Fibroblast of peridontal ligament (primary cell): ENCODE data around the gene RPTOR.
"Not testable (repeated sequence)": the region's sequence is repeated elsewhere in the genome, so short reads cannot be mapped to it uniquely, and the experiment has no call there.

Source experiments
- DNase-seq: peaks from one replicate; pipeline ENCODE4 v3.0.0-alpha.2; 2010; ENCODE audit errors: extremely low read depth

Gene RPTOR

DNA sequence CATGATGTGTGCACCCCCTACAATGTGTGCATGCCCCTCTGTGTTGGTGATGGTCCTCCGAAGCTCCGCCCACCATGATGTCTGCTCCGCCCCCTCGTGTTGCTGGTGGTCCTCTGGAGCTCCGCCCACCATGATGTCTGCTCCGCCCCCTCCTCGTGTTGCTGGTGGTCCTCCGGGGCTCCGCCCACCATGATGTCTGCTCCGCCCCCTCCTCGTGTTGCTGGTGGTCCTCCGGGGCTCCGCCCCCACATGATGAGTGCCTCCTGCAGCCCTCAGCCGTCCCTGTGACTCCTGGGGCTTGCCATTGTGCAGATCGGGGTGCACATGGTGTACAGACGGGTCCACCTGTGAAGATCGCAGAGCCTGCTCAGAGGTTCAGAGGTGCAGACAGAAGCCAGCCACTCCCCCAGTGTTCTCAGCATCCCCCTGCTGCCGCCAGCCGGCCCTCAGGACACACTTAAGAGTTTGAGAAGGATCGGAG is 317.9 kb downstream of the RPTOR start:
- no peak for DNase-seq

- no peak for DNase-seq
These were observed 318.3 kb downstream of the RPTOR start for GRCh38 chr17:80862978-80863377.

DNA sequence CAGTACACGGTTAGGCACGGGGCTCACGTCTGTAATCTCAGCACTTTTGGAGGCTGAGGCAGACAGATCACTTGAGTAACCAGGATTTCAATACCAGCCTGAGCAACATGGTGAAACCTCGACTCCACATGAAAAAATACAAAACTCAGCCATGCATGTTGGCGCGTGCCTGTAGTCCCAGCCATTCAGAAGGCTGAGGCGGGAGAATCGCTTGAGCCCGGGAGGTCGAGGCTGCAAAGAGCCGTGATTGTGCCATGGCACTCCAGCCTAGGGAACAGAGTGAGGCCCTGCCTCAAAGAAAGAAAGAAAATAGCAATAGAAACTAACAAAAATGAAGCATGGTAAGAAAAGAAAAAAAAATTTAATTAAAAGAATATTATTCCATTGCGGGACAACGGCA is 319.0 kb downstream of the RPTOR start:
- no peak for DNase-seq

DNA sequence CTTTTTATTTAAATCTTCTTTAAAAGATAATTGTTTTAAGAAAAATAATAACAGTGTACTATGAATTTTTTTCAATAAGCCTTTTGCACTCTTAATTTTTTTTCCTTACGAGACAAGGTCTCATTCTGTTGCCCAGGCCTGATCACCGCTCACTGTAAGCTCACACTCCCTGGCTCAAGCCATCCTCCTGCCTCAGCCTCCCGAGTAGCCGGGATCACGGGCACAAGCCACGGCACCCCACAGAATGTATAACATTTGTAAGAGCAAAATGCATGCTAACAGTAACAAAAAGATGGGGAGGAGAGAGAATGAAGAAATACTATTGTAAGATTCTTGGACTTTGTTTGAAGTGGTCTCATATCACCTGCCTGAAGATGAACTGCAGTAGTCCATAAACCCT is 320.1 kb downstream of the RPTOR start:
- no peak for DNase-seq

DNA sequence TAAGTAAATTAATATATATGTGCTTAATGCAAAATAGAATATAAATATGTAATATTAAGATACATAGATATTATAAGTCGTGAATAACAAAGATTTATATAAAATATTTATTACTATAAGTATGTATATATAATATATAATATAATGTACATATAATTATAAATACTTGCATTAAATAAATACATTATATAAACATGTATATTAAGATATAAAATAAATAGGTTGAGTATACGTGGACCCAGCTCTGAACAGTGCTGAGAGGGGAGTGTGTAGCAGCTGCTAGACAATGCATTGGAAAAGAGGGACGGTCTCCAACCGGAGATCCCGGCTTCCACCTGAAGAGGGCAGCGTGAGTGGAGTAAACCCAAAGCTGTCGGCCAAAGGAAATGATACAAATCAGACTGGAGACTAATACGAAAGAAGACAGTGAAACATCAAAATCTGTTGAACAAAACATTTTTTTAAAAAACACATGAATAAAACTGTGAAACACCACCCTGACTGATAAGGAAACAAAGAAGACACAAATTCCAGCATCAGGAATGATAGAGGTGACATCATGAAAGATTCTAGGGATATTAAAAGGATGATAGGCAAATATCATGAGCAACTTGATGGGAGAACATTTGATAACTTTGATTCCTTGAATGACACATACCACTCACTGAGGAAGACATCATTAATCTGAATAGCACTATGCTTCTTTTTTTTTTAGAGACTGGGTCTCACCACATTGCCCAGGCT is 321.6 kb downstream of the RPTOR start:
- peak; percentile 62 for DNase-seq

GRCh38 chr17:80868022-80868609 is 323.5 kb downstream of the RPTOR start:
- no peak for DNase-seq

DNA sequence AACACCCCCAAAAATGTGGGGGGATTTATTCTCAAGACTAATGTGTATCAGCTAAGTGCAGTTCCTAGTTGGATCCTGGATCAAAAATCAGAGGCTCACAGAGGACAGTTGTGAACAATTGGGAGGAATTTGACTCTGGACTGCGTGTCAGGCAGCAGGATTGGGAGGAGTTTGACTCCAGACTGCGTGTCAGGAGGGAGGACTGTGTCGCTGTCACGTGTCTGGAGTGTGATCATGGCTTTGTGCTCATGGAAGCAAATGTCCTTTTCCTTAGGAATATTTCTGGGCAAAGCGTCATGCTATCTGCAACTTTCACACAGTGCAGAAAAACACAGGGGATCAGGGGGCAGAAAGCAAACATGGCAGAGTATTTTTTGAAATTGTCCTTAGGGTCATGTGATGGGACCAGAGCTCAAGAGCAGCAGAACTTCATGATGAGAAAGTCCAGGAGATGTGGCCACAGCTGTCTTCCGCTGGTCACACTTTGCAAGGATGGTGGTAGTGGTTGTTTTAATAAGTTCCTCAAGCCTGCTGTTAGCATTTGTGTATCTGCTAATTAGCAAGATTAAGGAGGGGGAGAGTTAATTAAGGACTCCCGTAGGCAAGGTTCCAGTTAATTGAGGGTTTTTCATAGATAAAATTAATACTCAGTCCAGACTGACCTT is 325.0 kb downstream of the RPTOR start:
- no peak for DNase-seq

DNA sequence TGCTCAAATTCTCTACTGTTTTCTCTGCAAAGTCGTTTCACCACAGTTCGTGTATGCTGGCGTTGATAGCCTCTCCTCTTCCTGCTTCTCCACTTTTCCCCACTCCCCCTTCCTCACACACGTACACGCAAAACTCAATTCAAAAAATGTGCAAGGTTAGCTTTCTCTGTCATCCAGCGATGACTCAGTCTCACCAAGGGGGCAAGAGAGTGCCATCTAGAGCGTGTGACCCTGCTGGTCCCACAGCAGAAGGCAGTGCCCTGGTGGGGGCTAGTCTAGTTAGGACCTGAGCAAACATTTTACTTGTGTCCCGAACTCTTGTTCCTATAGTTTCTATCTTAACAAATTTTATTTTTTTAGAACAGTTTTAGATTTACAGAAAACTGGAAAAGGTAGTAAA is 325.8 kb downstream of the RPTOR start:
- DNase-seq, result no peak

- DNase-seq, result no peak
These were observed 326.7 kb downstream of the RPTOR start for GRCh38 chr17:80871341-80871740.

DNA sequence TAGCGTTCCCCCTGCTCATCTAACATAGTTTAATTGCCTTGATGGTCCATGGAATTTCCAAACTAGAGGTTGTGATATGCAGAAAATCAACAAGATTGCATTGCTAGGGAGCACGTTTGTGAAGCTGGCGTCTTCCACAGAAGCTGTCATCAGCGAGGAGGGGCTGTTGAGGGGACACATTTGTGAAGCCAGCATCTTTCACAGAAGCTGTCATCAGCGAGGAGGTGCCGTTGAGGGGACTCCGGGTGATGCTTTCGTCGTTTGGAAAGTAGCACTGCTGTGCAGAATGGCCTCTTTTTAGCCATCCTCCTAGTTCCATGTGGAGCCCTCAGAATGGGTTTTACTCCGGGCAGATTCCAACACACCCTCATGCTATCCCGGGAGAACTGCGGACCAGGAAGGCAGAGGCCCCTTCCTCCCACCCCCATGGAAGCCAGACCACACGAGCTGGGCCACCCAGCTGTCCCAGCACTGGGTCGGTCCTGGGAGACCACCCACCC is 327.4 kb downstream of the RPTOR start:
- no peak for DNase-seq

- DNase-seq, result no peak
These were observed 328.1 kb downstream of the RPTOR start for GRCh38 chr17:80872501-80873306.

GRCh38 chr17:80873307-80873951 is 328.8 kb downstream of the RPTOR start:
- DNase-seq, result no peak

DNA sequence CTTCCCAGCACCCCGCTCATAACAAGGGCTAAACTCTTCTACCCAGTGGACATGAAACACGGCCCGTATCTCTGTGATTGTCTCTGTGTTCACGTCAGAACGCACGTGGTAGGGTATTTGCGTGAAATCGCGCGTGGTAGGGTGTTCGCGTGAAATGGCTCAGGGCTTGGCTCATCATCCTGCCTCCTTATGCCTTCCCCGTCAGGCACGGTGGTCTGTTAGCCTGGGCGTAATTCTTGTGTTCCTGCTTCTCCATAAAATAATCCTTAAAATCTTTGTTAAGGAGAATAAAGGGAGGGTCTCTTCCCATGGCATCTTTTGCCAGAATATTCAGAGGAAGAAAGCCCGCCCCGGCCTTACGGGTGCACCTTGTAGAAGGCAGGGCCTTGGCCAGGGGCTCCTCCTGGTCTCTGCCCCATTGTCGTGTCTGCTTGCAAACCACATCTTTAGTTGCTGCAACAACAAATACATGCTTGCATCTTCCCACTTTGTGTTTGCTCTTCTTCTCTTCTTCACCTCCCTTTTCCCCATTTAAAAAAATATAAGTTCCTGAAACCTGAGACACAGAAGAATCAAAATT is 330.3 kb downstream of the RPTOR start:
- DNase-seq, result no peak

DNA sequence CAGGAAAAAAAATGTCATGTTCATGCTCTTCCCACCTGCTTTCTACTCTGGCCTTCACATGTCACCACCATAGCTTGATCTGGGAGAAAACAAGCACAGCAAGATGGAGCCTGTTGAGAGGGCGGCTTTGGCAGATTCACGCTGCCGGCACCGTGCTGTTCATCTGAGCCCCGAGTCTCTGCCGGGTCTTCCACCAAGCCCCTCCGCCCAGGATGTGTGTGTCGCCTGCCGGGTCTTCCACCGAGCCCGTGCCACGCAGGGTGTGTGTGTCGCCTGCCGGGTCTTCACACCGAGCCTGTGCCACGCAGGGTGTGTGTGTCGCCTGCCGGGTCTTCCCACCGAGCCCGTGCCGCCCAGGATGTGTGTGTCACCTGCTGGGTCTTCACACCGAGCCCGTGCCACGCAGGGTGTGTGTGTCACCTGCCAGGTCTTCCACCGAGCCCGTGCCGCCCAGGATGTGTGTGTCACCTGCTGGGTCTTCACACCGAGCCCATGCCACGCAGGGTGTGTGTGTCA is 330.9 kb downstream of the RPTOR start:
- DNase-seq, result not testable (repeated sequence)

GRCh38 chr17:80876456-80876949 is 331.9 kb downstream of the RPTOR start:
- not testable (repeated sequence) for DNase-seq

DNA sequence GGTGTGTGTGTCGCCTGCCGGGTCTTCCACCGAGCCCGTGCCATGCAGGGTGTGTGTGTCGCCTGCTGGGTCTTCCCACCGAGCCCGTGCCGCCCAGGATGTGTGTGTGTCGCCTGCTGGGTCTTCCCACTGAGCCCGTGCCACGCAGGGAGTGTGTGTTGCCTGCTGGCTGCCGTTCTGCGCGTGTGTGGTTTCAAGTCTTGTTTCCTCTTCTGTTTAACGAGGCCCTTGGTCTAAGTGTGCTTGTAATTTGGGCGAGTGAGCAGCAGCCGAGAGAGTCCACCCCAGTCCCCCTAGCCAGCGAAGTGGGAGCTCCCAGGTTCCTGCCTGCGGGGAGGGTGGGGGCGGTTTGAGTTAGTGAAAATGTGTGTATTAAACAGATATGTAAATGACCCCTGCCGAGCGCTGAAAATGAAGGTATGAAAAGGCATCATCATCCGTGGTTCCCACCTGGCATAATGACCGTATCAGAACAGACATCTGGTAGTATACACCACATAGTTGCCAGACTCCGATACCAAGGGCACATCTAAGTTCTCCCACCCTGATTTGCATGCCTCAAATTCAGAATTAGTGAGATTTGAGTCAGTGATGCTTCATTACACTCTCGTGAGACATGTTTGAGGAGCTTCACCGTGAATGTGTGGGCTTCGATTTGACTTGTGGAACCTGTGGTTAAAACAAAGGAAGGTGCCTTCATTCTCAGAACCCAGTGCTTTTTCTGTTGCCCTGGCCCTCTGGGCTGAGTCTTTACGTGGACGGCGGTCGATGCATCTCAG is 332.5 kb downstream of the RPTOR start:
- no peak for DNase-seq

- no peak for DNase-seq
These were observed 333.2 kb downstream of the RPTOR start for GRCh38 chr17:80877729-80878303.

DNA sequence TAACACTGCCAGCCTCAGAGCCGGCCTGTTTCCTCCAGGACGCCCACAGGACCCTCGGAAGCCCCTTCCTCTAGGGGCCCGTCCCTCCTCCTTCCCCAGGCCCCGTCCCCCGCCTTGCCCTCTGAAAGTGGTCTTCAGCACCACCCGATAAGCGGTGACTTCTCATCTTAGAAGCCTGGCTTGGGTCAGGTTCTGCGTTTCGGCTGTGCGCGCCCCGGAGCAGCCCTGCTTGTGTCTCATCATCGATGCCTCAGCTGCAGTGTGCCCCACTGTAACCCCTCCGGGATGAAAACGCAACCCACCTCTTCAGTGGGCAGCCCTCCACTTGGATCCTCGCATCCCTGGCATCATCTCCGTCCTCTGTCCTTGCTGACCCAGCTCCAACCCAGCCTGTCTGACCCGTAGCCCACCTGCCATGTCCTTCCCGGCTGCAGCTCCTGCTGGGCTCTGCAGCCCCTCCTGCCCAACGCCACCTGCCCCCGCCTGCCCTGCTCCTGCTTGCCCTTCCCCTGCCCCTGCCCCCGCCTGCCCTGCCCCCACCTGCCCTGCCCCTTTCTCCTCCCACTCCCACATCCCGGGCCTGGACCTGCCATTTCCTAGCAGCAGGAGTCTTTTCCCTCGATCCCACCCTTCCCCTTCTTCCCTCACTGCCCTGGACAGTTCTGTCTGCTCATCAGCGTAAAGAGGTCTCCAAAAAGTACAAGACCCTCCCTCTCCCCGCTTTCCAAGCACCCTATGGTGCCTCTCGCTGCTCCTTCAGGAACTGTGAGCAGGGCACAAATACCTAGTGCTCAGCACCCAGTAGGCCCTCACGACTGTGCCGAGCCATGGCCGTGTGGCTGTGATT is 334.5 kb downstream of the RPTOR start:
- no peak for DNase-seq
